OCI-LY7 (cell line): ENCODE results near the gene TTC28. TPM values are rescaled to one million over a fixed set of nuclear protein-coding genes. Genes with fewer than 3 reads are reported as not detected.

Experiments used
- BruUV-seq: library from RNA; stranded (reverse); fragments of 400-500 nt; replicated peaks from 2 replicates; lab custom pipeline; 2021; lab: Mats Ljungman, UMichigan
- CTCF ChIA-PET: fragments of 300-600 bp; sonication (Branson Sonifier 250); formaldehyde crosslinking; loops from one replicate; lab custom pipeline; 2022; ENCODE audit warnings: antibody characterized with exemption; ENCODE audit not compliant: unreplicated experiment; lab: Charles Lee
- POLR2A ChIA-PET: fragments of 300-600 bp; sonication (Branson Sonifier 250); formaldehyde crosslinking; loops from one replicate; lab custom pipeline; 2022; ENCODE audit warnings: antibody characterized with exemption; lab: Charles Lee
- DNase-seq: peaks from one replicate; pipeline ENCODE4 v3.0.0-alpha.2; 2015; ENCODE audit warnings: low spot score
- H2AFZ ChIP-seq: fragments of 200-600 bp; sonication (generic), shearing (Covaris generic); 2 replicates; pipeline ENCODE4 v1.6.1; 2014; ENCODE audit warnings: mild to moderate bottlenecking, antibody characterized with exemption, low read length, moderate library complexity
- H3K27ac ChIP-seq: fragments of 200-600 bp; sonication (generic); 2 replicates; pipeline ENCODE4 v1.5.1; 2014; ENCODE audit warnings: mixed run types, low read depth, mild to moderate bottlenecking, moderate library complexity, low read length, inconsistent platforms; ENCODE audit not compliant: poor library complexity, severe bottlenecking
- H3K36me3 ChIP-seq: fragments of 200-600 bp; sonication (generic); 2 replicates; pipeline ENCODE4 v1.6.1; 2014; ENCODE audit warnings: mild to moderate bottlenecking, antibody characterized with exemption, low read length, moderate library complexity, mixed read lengths; ENCODE audit not compliant: insufficient read depth
- H3K4me1 ChIP-seq: fragments of 200-600 bp; sonication (generic); 2 replicates; pipeline ENCODE4 v1.5.1; 2014; ENCODE audit warnings: mild to moderate bottlenecking, low read length; ENCODE audit not compliant: insufficient read depth, poor library complexity, severe bottlenecking
- H3K4me2 ChIP-seq: fragments of 200-600 bp; sonication (generic); 2 replicates; pipeline ENCODE4 v1.6.1; 2014; ENCODE audit warnings: mild to moderate bottlenecking, low read length
- H3K4me3 ChIP-seq: fragments of 200-600 bp; sonication (generic); 2 replicates; pipeline ENCODE4 v1.5.1; 2014; ENCODE audit warnings: mild to moderate bottlenecking, low read depth, low read length; ENCODE audit not compliant: poor library complexity, severe bottlenecking
- H3K79me2 ChIP-seq: fragments of 200-600 bp; sonication (generic); 2 replicates; pipeline ENCODE4 v1.6.1; 2016; ENCODE audit warnings: low read depth, mild to moderate bottlenecking, low read length, moderate library complexity, mixed read lengths; ENCODE audit not compliant: insufficient read depth
- H3K9me2 ChIP-seq: fragments of 200-600 bp; sonication (generic); 2 replicates; pipeline ENCODE4 v1.6.1; 2016; ENCODE audit warnings: mild to moderate bottlenecking, low read length, mixed read lengths; ENCODE audit not compliant: insufficient read depth
- H3K9me3 ChIP-seq: fragments of 200-600 bp; sonication (generic); 2 replicates; pipeline ENCODE4 v1.6.1; 2014; ENCODE audit warnings: mild to moderate bottlenecking, mixed run types, low read length, mixed read lengths
- H4K20me1 ChIP-seq: fragments of 200-600 bp; sonication (generic); 2 replicates; pipeline ENCODE4 v1.6.1; 2014; ENCODE audit warnings: mild to moderate bottlenecking, antibody characterized with exemption, low read length, moderate library complexity, mixed read lengths; ENCODE audit not compliant: insufficient read depth
- CTCF ChIP-seq: fragments of 200-600 bp; sonication (generic); conservative IDR thresholded peaks from 2 replicates; pipeline ENCODE4 v1.5.1; 2014; ENCODE audit warnings: mild to moderate bottlenecking, antibody characterized with exemption, low read length, moderate library complexity, mixed read lengths
- EZH2phosphoT487 ChIP-seq: fragments of 200-600 bp; sonication (generic); IDR thresholded peaks from 2 replicates; pipeline ENCODE4 v1.6.1; 2018; ENCODE audit warnings: low read depth, borderline replicate concordance, mild to moderate bottlenecking, mixed run types, antibody characterized with exemption, low read length, moderate library complexity, mixed read lengths
- intact Hi-C: fragments of 100-400 bp; cut with micrococcal nuclease; formaldehyde crosslinking; loops from one replicate; pipeline ENCODE4 v1.10.0; 2022; ENCODE audit not compliant: unreplicated experiment
- total RNA-seq, 2 experiments: library from RNA; depleted of rRNA in 1 of 2; stranded (reverse); fragments of >200 nt in 1 of 2; shearing (Covaris generic) in 1 of 2; gene quantifications; 2 replicates each; pipeline ENCODE4 v1.2.3, GENCODE V29; 2014 to 2022

TTC28 gene
- total RNA-seq, 2 experiments from 2014 or later, result under 0.01 to 0.55 TPM

GRCh38 chr22:28429711-28430110 is 249.9 kb downstream of the TTC28 start:
- intact Hi-C loops, result no loop called here
- no peak for DNase-seq
- no TSS peak for BruUV-seq

GRCh38 chr22:28428271-28428670 is 251.4 kb downstream of the TTC28 start:
- Histone ChIP-seq H3K36me3 (no peaks in the 10 kb centered on the region), H3K4me2 (no peak overlapping the region), H2AFZ (no peak overlapping the region), H3K27ac (no peak overlapping the region), H3K4me3 (no peak overlapping the region), H3K9me3 (no peaks in the 10 kb centered on the region), H4K20me1 (no peaks in the 10 kb centered on the region), H3K79me2 (no peaks in the 10 kb centered on the region), H3K9me2 (no peaks in the 10 kb centered on the region), H3K4me1 (no peaks in the 10 kb centered on the region)
- BruUV-seq, result no TSS peak
- DNase-seq, result no peak
- ChIA-PET CTCF (no interaction called here), POLR2A (interaction anchor here (0.6 to 0.8 kb wide), 3 partner anchors 8 to 196 kb away, joined by 3 to 4 read pairs (median 3); no protein-coding TSS in a partner anchor)
- TF ChIP-seq CTCF, result no peak
- TF ChIP-seq EZH2phosphoT487, result no peak
- intact Hi-C loops, result no loop called here

More at GRCh38 chr22:28429711-28430110, 249.9 kb downstream of the TTC28 start:
- H3K9me2 ChIP-seq, result no peaks in the 10 kb centered on the region
- no peak overlapping the region for H2AFZ ChIP-seq
- H3K9me3 ChIP-seq, result no peaks in the 10 kb centered on the region
- no peaks in the 10 kb centered on the region for H3K36me3 ChIP-seq
- ChIA-PET POLR2A (interaction anchor here (0.6 kb wide), 1 partner anchor 13 kb away, joined by 3 read pairs; no protein-coding TSS in a partner anchor), CTCF (no interaction called here)
- H3K27ac ChIP-seq, result no peak overlapping the region
- H3K4me2 ChIP-seq, result no peak overlapping the region
- TF ChIP-seq CTCF, result no peak
- TF ChIP-seq EZH2phosphoT487, result no peak
- H3K79me2 ChIP-seq, result no peaks in the 10 kb centered on the region
- H3K4me3 ChIP-seq, result no peak overlapping the region
- no peaks in the 10 kb centered on the region for H3K4me1 ChIP-seq
- H4K20me1 ChIP-seq, result no peaks in the 10 kb centered on the region

- no peaks in the 10 kb centered on the region for H3K36me3 ChIP-seq
- H3K27ac ChIP-seq, result no peak overlapping the region
- no peaks in the 10 kb centered on the region for H3K4me1 ChIP-seq
- no peaks in the 10 kb centered on the region for H3K9me3 ChIP-seq
- no peak overlapping the region for H3K4me3 ChIP-seq
- H2AFZ ChIP-seq, result no peak overlapping the region
- no peaks in the 10 kb centered on the region for H3K79me2 ChIP-seq
- no peak overlapping the region for H3K4me2 ChIP-seq
- H3K9me2 ChIP-seq, result no peaks in the 10 kb centered on the region
- DNase-seq, result no peak
- no peak for TF ChIP-seq CTCF
- no peak for TF ChIP-seq EZH2phosphoT487
- no TSS peak for BruUV-seq
- CTCF ChIA-PET, result no interaction called here
- intact Hi-C loops, result no loop called here
- POLR2A ChIA-PET, result no interaction called here
- H4K20me1 ChIP-seq, result no peaks in the 10 kb centered on the region
Measured at GRCh38 chr22:28426346-28427132, 253.1 kb downstream of the TTC28 start.
